ENCODE data around the gene GPR146. TPM values are rescaled to one million over a fixed set of nuclear protein-coding genes. Genes with fewer than 3 reads are reported as not detected.
"Not testable (repeated sequence)": the region's sequence is repeated elsewhere in the genome, so short reads cannot be mapped to it uniquely, and the experiment has no call there.

GPR146 gene
- total RNA-seq, 1 donor from 2014 or later: 3.1 TPM

- Mint-ChIP-seq H3K9me3 (ENCODE audit: unreplicated experiment) (peaks cover 5% of the 10 kb centered on the region), H3K4me3 (ENCODE audit: unreplicated experiment) (peak overlapping the region; percentile 65), H3K4me1 (ENCODE audit: low read depth, unreplicated experiment) (peaks cover 14% of the 10 kb centered on the region), H3K27ac (ENCODE audit: unreplicated experiment) (peak overlapping the region; percentile 17), H3K36me3 (ENCODE audit: unreplicated experiment) (no peaks in the 10 kb centered on the region), H3K27me3 (ENCODE audit: unreplicated experiment) (peaks cover 9% of the 10 kb centered on the region)
- TF ChIP-seq CTCF (IDR thresholded peaks at IDR 0.05; ENCODE audit: partially characterized antibody, unreplicated experiment): peak; percentile 36
- DNase-seq: peak; percentile 56
These were observed 46.6 kb upstream of the GPR146 start for GRCh38 chr7:997404-998395.

- no peaks in the 10 kb centered on the region for H3K36me3 Mint-ChIP-seq (ENCODE audit: unreplicated experiment)
- peaks cover 16% of the 10 kb centered on the region for H3K4me1 Mint-ChIP-seq (ENCODE audit: low read depth, unreplicated experiment)
- peaks cover 5% of the 10 kb centered on the region for H3K9me3 Mint-ChIP-seq (ENCODE audit: unreplicated experiment)
- H3K4me3 Mint-ChIP-seq (ENCODE audit: unreplicated experiment): no peak overlapping the region
- TF ChIP-seq CTCF (IDR thresholded peaks at IDR 0.05; ENCODE audit: partially characterized antibody, unreplicated experiment): no peak
- H3K27me3 Mint-ChIP-seq (ENCODE audit: unreplicated experiment): peaks cover 9% of the 10 kb centered on the region
- no peak for DNase-seq
- no peak overlapping the region for H3K27ac Mint-ChIP-seq (ENCODE audit: unreplicated experiment)
These were observed 45.0 kb upstream of the GPR146 start for GRCh38 chr7:999149-999879.

- H3K4me3 Mint-ChIP-seq (ENCODE audit: unreplicated experiment): peak overlapping the region; percentile 34
- no peak for TF ChIP-seq CTCF (IDR thresholded peaks at IDR 0.05; ENCODE audit: partially characterized antibody, unreplicated experiment)
- DNase-seq: peak; percentile 37
- peak overlapping the region; percentile 59 for H3K27ac Mint-ChIP-seq (ENCODE audit: unreplicated experiment)
- H3K27me3 Mint-ChIP-seq (ENCODE audit: unreplicated experiment): peaks cover 9% of the 10 kb centered on the region
- H3K9me3 Mint-ChIP-seq (ENCODE audit: unreplicated experiment): peaks cover 5% of the 10 kb centered on the region
- peaks cover 12% of the 10 kb centered on the region for H3K4me1 Mint-ChIP-seq (ENCODE audit: low read depth, unreplicated experiment)
- no peaks in the 10 kb centered on the region for H3K36me3 Mint-ChIP-seq (ENCODE audit: unreplicated experiment)
These were observed 44.1 kb upstream of the GPR146 start for GRCh38 chr7:999941-1000935.

- H3K9me3 Mint-ChIP-seq (ENCODE audit: unreplicated experiment); H3K4me3 Mint-ChIP-seq (ENCODE audit: unreplicated experiment); H3K36me3 Mint-ChIP-seq (ENCODE audit: unreplicated experiment): not testable (repeated sequence)
- peaks cover 16% of the 10 kb centered on the region for H3K4me1 Mint-ChIP-seq (ENCODE audit: low read depth, unreplicated experiment)
- peaks cover 11% of the 10 kb centered on the region for H3K27me3 Mint-ChIP-seq (ENCODE audit: unreplicated experiment)
- peak overlapping the region; percentile 55 for H3K27ac Mint-ChIP-seq (ENCODE audit: unreplicated experiment)
- peak; percentile 78 for DNase-seq
These were observed 43.1 kb upstream of the GPR146 start for GRCh38 chr7:1001069-1001770.

GRCh38 chr7:1002026-1002425, 42.3 kb upstream of the GPR146 start:
- Mint-ChIP-seq H3K27me3 (ENCODE audit: unreplicated experiment) (peaks cover 11% of the 10 kb centered on the region), H3K4me1 (ENCODE audit: low read depth, unreplicated experiment) (peaks cover 16% of the 10 kb centered on the region)
- not testable (repeated sequence) for H3K27ac Mint-ChIP-seq (ENCODE audit: unreplicated experiment); H3K4me3 Mint-ChIP-seq (ENCODE audit: unreplicated experiment); H3K9me3 Mint-ChIP-seq (ENCODE audit: unreplicated experiment); H3K36me3 Mint-ChIP-seq (ENCODE audit: unreplicated experiment); DNase-seq

GRCh38 chr7:1002445-1002844, 41.9 kb upstream of the GPR146 start:
- H3K27me3 Mint-ChIP-seq (ENCODE audit: unreplicated experiment): peaks cover 11% of the 10 kb centered on the region
- H3K9me3 Mint-ChIP-seq (ENCODE audit: unreplicated experiment); DNase-seq; H3K4me3 Mint-ChIP-seq (ENCODE audit: unreplicated experiment); H3K27ac Mint-ChIP-seq (ENCODE audit: unreplicated experiment); H3K36me3 Mint-ChIP-seq (ENCODE audit: unreplicated experiment): not testable (repeated sequence)
- H3K4me1 Mint-ChIP-seq (ENCODE audit: low read depth, unreplicated experiment): peaks cover 16% of the 10 kb centered on the region

Measured in glutamatergic neuron (in vitro differentiated cells).